Liver (tissue), 9 donors: ENCODE data around the gene CAB39. TPM values are rescaled to one million over a fixed set of nuclear protein-coding genes. Genes with fewer than 3 reads are reported as not detected.

ENCODE experiments used
- DNase-seq: peaks from one replicate; pipeline ENCODE4 v3.0.0-alpha.2; 2017; ENCODE audit warnings: low spot score
- H3K27ac ChIP-seq, 2 donors: one replicate each; pipeline ENCODE4 v1.7.0; 2013; ENCODE audit warnings: inconsistent platforms in 2 of 2, low read length in 2 of 2, control low read depth in 1 of 2, low read depth in 1 of 2, mild to moderate bottlenecking in 1 of 2
- H3K27me3 ChIP-seq, 4 donors: one replicate each; pipeline versions ENCODE4 v1.6.1 to v1.7.0; 2013; ENCODE audit warnings: low read length in 3 of 4, inconsistent platforms in 1 of 4, mild to moderate bottlenecking in 1 of 4, moderate library complexity in 1 of 4; ENCODE audit not compliant: control insufficient read depth in 4 of 4, insufficient read depth in 4 of 4
- H3K36me3 ChIP-seq, 4 donors: one replicate each; pipeline versions ENCODE4 v1.6.1 to v1.7.0; 2013; ENCODE audit warnings: low read length in 3 of 4, mild to moderate bottlenecking in 3 of 4, low read depth in 1 of 4, moderate library complexity in 1 of 4; ENCODE audit not compliant: control insufficient read depth in 4 of 4, insufficient read depth in 3 of 4
- H3K4me1 ChIP-seq, 4 donors: one replicate each; pipeline versions ENCODE4 v1.6.1 to v1.7.0; 2013; ENCODE audit warnings: low read length in 3 of 4, mild to moderate bottlenecking in 3 of 4, moderate library complexity in 1 of 4; ENCODE audit not compliant: control insufficient read depth in 4 of 4, insufficient read depth in 4 of 4
- H3K4me3 ChIP-seq, 3 donors: one replicate each; pipeline versions ENCODE4 v1.6.1 to v1.7.0; 2013; ENCODE audit warnings: low read length in 3 of 3, control low read depth in 1 of 3, low read depth in 1 of 3, mild to moderate bottlenecking in 1 of 3
- H3K9ac ChIP-seq, 2 donors: one replicate each; pipeline ENCODE4 v1.7.0; 2013; ENCODE audit warnings: low read length in 2 of 2, mild to moderate bottlenecking in 2 of 2, moderate library complexity in 2 of 2, control low read depth in 1 of 2, low read depth in 1 of 2
- H3K9me3 ChIP-seq, 4 donors: one replicate each; pipeline versions ENCODE4 v1.6.1 to v1.7.0; 2013; ENCODE audit warnings: low read length in 3 of 4; ENCODE audit not compliant: control insufficient read depth in 4 of 4
- EGR1 ChIP-seq, 2 donors: IDR thresholded peaks; 2 replicates each; pipeline ENCODE4 v1.6.1; 2016 to 2018; ENCODE audit warnings: antibody characterized with exemption in 2 of 2, low read depth in 2 of 2
- FOXA1 ChIP-seq: IDR thresholded peaks from 2 replicates; pipeline ENCODE4 v1.6.1; 2016; ENCODE audit warnings: antibody characterized with exemption
- FOXA2 ChIP-seq: IDR thresholded peaks from 2 replicates; pipeline ENCODE4 v1.6.1; 2016; ENCODE audit warnings: antibody characterized with exemption
- GABPA ChIP-seq, 2 donors: IDR thresholded peaks in 1 of 2; conservative IDR thresholded peaks in 1 of 2; 2 replicates each; pipeline ENCODE4 v1.6.1; 2016; ENCODE audit warnings: antibody characterized with exemption in 2 of 2, mild to moderate bottlenecking in 1 of 2, moderate library complexity in 1 of 2
- HNF4A ChIP-seq, 2 donors: conservative IDR thresholded peaks; 2 replicates each; pipeline ENCODE4 v1.6.1; 2016; ENCODE audit warnings: antibody characterized with exemption in 2 of 2, mild to moderate bottlenecking in 2 of 2
- HNF4G ChIP-seq: IDR thresholded peaks from 2 replicates; pipeline ENCODE4 v1.6.1; 2016; ENCODE audit warnings: antibody characterized with exemption
- JUND ChIP-seq, 2 donors: IDR thresholded peaks; 2 replicates each; pipeline ENCODE4 v1.6.1; 2016; ENCODE audit warnings: antibody characterized with exemption in 2 of 2
- MAX ChIP-seq: IDR thresholded peaks from 2 replicates; pipeline ENCODE4 v1.6.1; 2016; ENCODE audit warnings: antibody characterized with exemption
- NR2F2 ChIP-seq: IDR thresholded peaks from 2 replicates; pipeline ENCODE4 v1.6.1; 2016; ENCODE audit warnings: antibody characterized with exemption
- RAD21 ChIP-seq, 2 donors: IDR thresholded peaks; 2 replicates each; pipeline ENCODE4 v1.6.1; 2016; ENCODE audit warnings: antibody characterized with exemption in 2 of 2, mild to moderate bottlenecking in 2 of 2
- REST ChIP-seq: IDR thresholded peaks from 2 replicates; pipeline ENCODE4 v1.6.1; 2016; ENCODE audit warnings: antibody characterized with exemption, mild to moderate bottlenecking
- RXRA ChIP-seq, 2 donors: IDR thresholded peaks; 2 replicates each; pipeline ENCODE4 v1.6.1; 2017 to 2018; ENCODE audit warnings: antibody characterized with exemption in 2 of 2, mild to moderate bottlenecking in 1 of 2
- SP1 ChIP-seq: IDR thresholded peaks from 2 replicates; pipeline ENCODE4 v1.6.1; 2018; ENCODE audit warnings: antibody characterized with exemption, mild to moderate bottlenecking
- TAF1 ChIP-seq: conservative IDR thresholded peaks from 2 replicates; pipeline ENCODE4 v1.6.1; 2016; ENCODE audit warnings: antibody characterized with exemption, mild to moderate bottlenecking
- YY1 ChIP-seq: IDR thresholded peaks from 2 replicates; pipeline ENCODE4 v1.6.1; 2016; ENCODE audit warnings: antibody characterized with exemption, mild to moderate bottlenecking
- ZBTB33 ChIP-seq: IDR thresholded peaks from 2 replicates; pipeline ENCODE4 v1.6.1; 2016; ENCODE audit warnings: antibody characterized with exemption
- WGBS: extraction: QIAGEN DNeasy Blood & Tissue Kit; methylation state at CpG from one replicate; pipeline ENCODE4 v1.1.7; 2013; 5-methylcytosine and 5-hydroxymethylcytosine counted together
- polyA plus RNA-seq, 2 donors: library from polyadenylated mRNA; stranded (reverse) in 1 of 2; unstranded in 1 of 2; fragments of 200-250 nt in 1 of 2; fragments of >200 nt in 1 of 2; fragmentation: Nextera tagmentation in 1 of 2; extraction: Ambion mirVana in 1 of 2; gene quantifications; one replicate each; pipeline versions ENCODE4 v1.2.1 to v1.2.3, GENCODE V29; 2013 to 2015
- total RNA-seq, 2 donors: library from RNA; depleted of rRNA; stranded (reverse); fragments of >200 nt; gene quantifications; one replicate each; pipeline ENCODE4 v1.2.3, GENCODE V29; 2014
- TF ChIP-seq, protein P1 (sequence below): fragments of 150-350 bp; IDR thresholded peaks from 2 replicates; pipeline ENCODE4 v1.5.1; 2017; ENCODE audit warnings: improper control_type of control experiment, low read depth, low read length; ENCODE audit not compliant: missing input control
- TF ChIP-seq, protein P2 (sequence below): IDR thresholded peaks from 2 replicates; pipeline ENCODE4 v1.6.1; 2016; ENCODE audit warnings: antibody characterized with exemption
- donor health status: healthy.
- donor health status: healthy.
- donor health status: healthy.
- donor health status: healthy.
- donor health status: healthy.

Gene CAB39
- total and polyA plus RNA-seq, 4 donors, result 9.2 to 39.8 (median 26.5) TPM

DNA sequence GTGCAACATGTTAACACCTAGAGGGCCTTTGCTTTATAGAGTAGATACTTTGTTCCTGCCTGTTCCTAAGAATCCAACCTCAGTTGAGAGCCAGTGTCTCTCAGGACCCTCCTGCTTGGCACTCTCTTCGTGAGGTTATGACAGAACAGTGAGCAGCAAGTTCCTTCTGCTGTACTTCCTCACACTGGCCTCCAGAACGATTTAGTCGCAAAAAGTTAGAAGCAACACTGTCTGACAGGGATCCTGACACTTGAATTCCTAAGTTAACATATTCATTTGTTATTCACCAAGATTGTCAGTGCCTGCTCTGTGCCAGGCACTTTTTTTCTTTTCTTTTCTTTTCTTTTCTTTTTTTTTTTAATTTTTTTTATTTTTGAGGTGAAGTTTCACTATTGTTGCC lies 95.1 kb downstream of the CAB39 start:
- no peak for DNase-seq
- H3K27me3 ChIP-seq, result no peaks in the 10 kb centered on the region
- TF ChIP-seq HNF4G (no peak), RAD21 (IDR thresholded peaks at IDR 0.05) (no peak), NR2F2 (no peak), RXRA (IDR thresholded peaks at IDR 0.05) (no peak), GABPA (IDR thresholded peaks at IDR 0.05 in 1 of 2, conservative IDR thresholded peaks at IDR 0.05 in 1 of 2) (no peak), REST (no peak), FOXA1 (no peak)
- no peak overlapping the region for H3K27ac ChIP-seq
- 86% methylated on average over 3 of the region's 3 CpGs for WGBS
- H3K36me3 ChIP-seq, result peaks cover 4 to 17% (median 12%) of the 10 kb centered on the region in 4 donors
- no peak overlapping the region for H3K4me3 ChIP-seq
- no peaks in the 10 kb centered on the region for H3K9me3 ChIP-seq
- H3K9ac ChIP-seq, result no peak overlapping the region
- H3K4me1 ChIP-seq, result no peaks in the 10 kb centered on the region

DNA sequence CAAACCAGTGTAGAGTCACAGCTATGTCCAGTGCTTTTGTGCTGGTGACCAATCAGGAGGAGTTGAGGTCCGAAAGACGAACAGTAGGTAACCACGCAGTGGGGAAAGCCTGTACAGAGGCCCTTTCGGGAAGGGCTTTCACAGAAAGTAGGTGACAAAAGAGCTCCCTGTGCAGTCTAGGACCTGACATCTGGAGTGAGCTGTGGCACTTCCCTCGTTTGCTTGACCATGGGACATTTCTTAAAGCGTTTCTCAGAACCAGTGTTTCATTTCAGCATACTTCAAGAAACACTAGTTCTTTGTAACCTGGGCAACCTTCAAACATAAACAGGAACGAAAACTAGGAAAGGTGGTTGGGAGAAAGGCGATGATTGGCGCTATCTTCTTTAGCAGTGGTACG lies 96.4 kb downstream of the CAB39 start:
- 95% methylated on average over 10 of the region's 10 CpGs for WGBS
- no peak overlapping the region for H3K9ac ChIP-seq
- TF ChIP-seq NR2F2 (no peak), FOXA1 (no peak), EGR1 (IDR thresholded peaks at IDR 0.05; ENCODE audit: low read depth in 2 of 2) (no peak), ZBTB33 (no peak), GABPA (IDR thresholded peaks at IDR 0.05 in 1 of 2, conservative IDR thresholded peaks at IDR 0.05 in 1 of 2) (no peak), HNF4A (conservative IDR thresholded peaks at IDR 0.05) (no peak), SP1 (no peak), TAF1 (no peak), YY1 (no peak), MAX (no peak), RAD21 (IDR thresholded peaks at IDR 0.05) (no peak), HNF4G (no peak), FOXA2 (no peak), RXRA (IDR thresholded peaks at IDR 0.05) (no peak), JUND (IDR thresholded peaks at IDR 0.05) (no peak)
- TF ChIP-seq, protein P1, sequence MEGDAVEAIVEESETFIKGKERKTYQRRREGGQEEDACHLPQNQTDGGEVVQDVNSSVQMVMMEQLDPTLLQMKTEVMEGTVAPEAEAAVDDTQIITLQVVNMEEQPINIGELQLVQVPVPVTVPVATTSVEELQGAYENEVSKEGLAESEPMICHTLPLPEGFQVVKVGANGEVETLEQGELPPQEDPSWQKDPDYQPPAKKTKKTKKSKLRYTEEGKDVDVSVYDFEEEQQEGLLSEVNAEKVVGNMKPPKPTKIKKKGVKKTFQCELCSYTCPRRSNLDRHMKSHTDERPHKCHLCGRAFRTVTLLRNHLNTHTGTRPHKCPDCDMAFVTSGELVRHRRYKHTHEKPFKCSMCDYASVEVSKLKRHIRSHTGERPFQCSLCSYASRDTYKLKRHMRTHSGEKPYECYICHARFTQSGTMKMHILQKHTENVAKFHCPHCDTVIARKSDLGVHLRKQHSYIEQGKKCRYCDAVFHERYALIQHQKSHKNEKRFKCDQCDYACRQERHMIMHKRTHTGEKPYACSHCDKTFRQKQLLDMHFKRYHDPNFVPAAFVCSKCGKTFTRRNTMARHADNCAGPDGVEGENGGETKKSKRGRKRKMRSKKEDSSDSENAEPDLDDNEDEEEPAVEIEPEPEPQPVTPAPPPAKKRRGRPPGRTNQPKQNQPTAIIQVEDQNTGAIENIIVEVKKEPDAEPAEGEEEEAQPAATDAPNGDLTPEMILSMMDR, result no peak
- TF ChIP-seq, protein P2, sequence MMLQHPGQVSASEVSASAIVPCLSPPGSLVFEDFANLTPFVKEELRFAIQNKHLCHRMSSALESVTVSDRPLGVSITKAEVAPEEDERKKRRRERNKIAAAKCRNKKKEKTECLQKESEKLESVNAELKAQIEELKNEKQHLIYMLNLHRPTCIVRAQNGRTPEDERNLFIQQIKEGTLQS, result no peak
- H3K36me3 ChIP-seq, result peaks cover 4 to 17% (median 16%) of the 10 kb centered on the region in 4 donors
- no peaks in the 10 kb centered on the region for H3K27me3 ChIP-seq
- DNase-seq, result no peak
- no peaks in the 10 kb centered on the region for H3K4me1 ChIP-seq
- no peak overlapping the region for H3K27ac ChIP-seq
- no peak overlapping the region for H3K4me3 ChIP-seq
- no peaks in the 10 kb centered on the region for H3K9me3 ChIP-seq
